HEK293 (cell line): ENCODE measurements around the gene KCNMA1.

Source experiments
- CTCF ChIA-PET: fragments of 350-600 bp; formaldehyde crosslinking; extraction: SDS; loops from one replicate; lab custom pipeline; 2021; ENCODE audit warnings: antibody characterized with exemption; lab: Yijun Ruan, JAX
- POLR2A ChIA-PET: fragments of 300-600 bp; formaldehyde crosslinking; extraction: SDS; loops from one replicate; lab custom pipeline; 2020; ENCODE audit warnings: antibody characterized with exemption, inconsistent platforms; lab: Yijun Ruan, JAX
- H3K27ac ChIP-seq: fragments of 200-500 bp; sonication (Bioruptor generic); 2 replicates; pipeline ENCODE4 v1.5.1; 2014; ENCODE audit warnings: low read depth, low read length, control low read depth, inconsistent platforms; ENCODE audit errors: extremely low read depth
- H3K36me3 ChIP-seq, 2 experiments: fragments of 200-500 bp in 1 of 2; sonication (Bioruptor generic) in 1 of 2; 1 replicate in 1 of 2; 2 replicates in 1 of 2; pipeline ENCODE4 v1.5.1; 2014 to 2017; ENCODE audit warnings: inconsistent platforms in 2 of 2, low read length in 2 of 2; ENCODE audit not compliant: control insufficient read depth in 2 of 2, insufficient read depth in 1 of 2
- H3K4me1 ChIP-seq: fragments of 200-500 bp; sonication (Bioruptor generic); 2 replicates; pipeline ENCODE4 v1.5.1; 2014; ENCODE audit warnings: mild to moderate bottlenecking, low read length, inconsistent platforms; ENCODE audit not compliant: control insufficient read depth, insufficient read depth
- H3K4me3 ChIP-seq: 2 replicates; pipeline ENCODE4 v1.5.1; 2011; ENCODE audit warnings: low read depth, mild to moderate bottlenecking, control low read depth, low read length, moderate library complexity
- H3K9me3 ChIP-seq: fragments of 200-500 bp; sonication (Bioruptor generic); 2 replicates; pipeline ENCODE4 v1.5.1; 2014; ENCODE audit warnings: low read depth, low read length, inconsistent platforms; ENCODE audit not compliant: control insufficient read depth, insufficient read depth
- ATF2 ChIP-seq: fragments of 450-650 bp; formaldehyde crosslinking; IDR thresholded peaks from 2 replicates; pipeline ENCODE4 v1.5.1; 2016; ENCODE audit warnings: missing biosample characterization, missing genetic modification characterization, low read depth
- GLI4 ChIP-seq: fragments of 450-650 bp; formaldehyde crosslinking; IDR thresholded peaks from 2 replicates; pipeline ENCODE4 v1.5.1; 2016; ENCODE audit warnings: missing biosample characterization, missing genetic modification characterization
- GLIS1 ChIP-seq: fragments of 450-650 bp; formaldehyde crosslinking; IDR thresholded peaks from 2 replicates; pipeline ENCODE4 v1.5.1; 2016; ENCODE audit warnings: missing biosample characterization, missing genetic modification characterization
- KLF8 ChIP-seq: fragments of 450-650 bp; formaldehyde crosslinking; IDR thresholded peaks from 2 replicates; pipeline ENCODE4 v1.5.1; 2016; ENCODE audit warnings: missing biosample characterization, missing genetic modification characterization
- MYNN ChIP-seq: fragments of 450-650 bp; formaldehyde crosslinking; IDR thresholded peaks from 2 replicates; pipeline ENCODE4 v1.5.1; 2016; ENCODE audit warnings: missing biosample characterization, missing genetic modification characterization, borderline replicate concordance
- OVOL3 ChIP-seq: fragments of 450-650 bp; formaldehyde crosslinking; IDR thresholded peaks from 2 replicates; pipeline ENCODE4 v1.5.1; 2016; ENCODE audit warnings: missing biosample characterization, missing genetic modification characterization
- PATZ1 ChIP-seq: fragments of 450-650 bp; formaldehyde crosslinking; IDR thresholded peaks from 2 replicates; pipeline ENCODE4 v1.5.1; 2016; ENCODE audit warnings: missing biosample characterization, missing genetic modification characterization
- SP2 ChIP-seq: fragments of 450-650 bp; formaldehyde crosslinking; IDR thresholded peaks from 2 replicates; pipeline ENCODE4 v1.5.1; 2016; ENCODE audit warnings: missing biosample characterization, missing genetic modification characterization
- SP3 ChIP-seq: fragments of 450-650 bp; formaldehyde crosslinking; IDR thresholded peaks from 2 replicates; pipeline ENCODE4 v1.5.1; 2016; ENCODE audit warnings: missing biosample characterization, missing genetic modification characterization
- YY1 ChIP-seq: fragments of 450-650 bp; formaldehyde crosslinking; IDR thresholded peaks from 2 replicates; pipeline ENCODE4 v1.5.1; 2018; ENCODE audit warnings: missing biosample characterization, missing genetic modification characterization
- ZBTB49 ChIP-seq: fragments of 450-650 bp; formaldehyde crosslinking; IDR thresholded peaks from 2 replicates; pipeline ENCODE4 v1.5.1; 2016; ENCODE audit warnings: missing biosample characterization, missing genetic modification characterization, low read depth
- ZBTB7A ChIP-seq: fragments of 450-650 bp; formaldehyde crosslinking; IDR thresholded peaks from 2 replicates; pipeline ENCODE4 v1.5.1; 2016; ENCODE audit warnings: low read depth, missing biosample characterization, missing genetic modification characterization
- ZFP41 ChIP-seq: fragments of 450-650 bp; formaldehyde crosslinking; IDR thresholded peaks from 2 replicates; pipeline ENCODE4 v1.5.1; 2016; ENCODE audit warnings: missing biosample characterization, missing genetic modification characterization, borderline replicate concordance
- ZNF138 ChIP-seq: fragments of 450-650 bp; formaldehyde crosslinking; IDR thresholded peaks from 2 replicates; pipeline ENCODE4 v1.5.1; 2016; ENCODE audit warnings: missing biosample characterization, missing genetic modification characterization, borderline replicate concordance
- ZNF140 ChIP-seq: fragments of 450-650 bp; formaldehyde crosslinking; IDR thresholded peaks from 2 replicates; pipeline ENCODE4 v1.5.1; 2016; ENCODE audit warnings: missing biosample characterization, missing genetic modification characterization
- ZNF16 ChIP-seq: fragments of 450-650 bp; formaldehyde crosslinking; IDR thresholded peaks from 2 replicates; pipeline ENCODE4 v1.5.1; 2016; ENCODE audit warnings: low read depth, missing biosample characterization, missing genetic modification characterization
- ZNF221 ChIP-seq: fragments of 450-650 bp; formaldehyde crosslinking; IDR thresholded peaks from 2 replicates; pipeline ENCODE4 v1.5.1; 2017; ENCODE audit warnings: missing biosample characterization, missing genetic modification characterization, borderline replicate concordance
- ZNF521 ChIP-seq: fragments of 450-650 bp; formaldehyde crosslinking; IDR thresholded peaks from 2 replicates; pipeline ENCODE4 v1.5.1; 2017; ENCODE audit warnings: missing biosample characterization, mild to moderate bottlenecking, missing genetic modification characterization
- ZNF544 ChIP-seq: fragments of 450-650 bp; formaldehyde crosslinking; IDR thresholded peaks from 2 replicates; pipeline ENCODE4 v1.5.0; 2017; ENCODE audit warnings: missing biosample characterization, missing genetic modification characterization
- ZNF548 ChIP-seq: fragments of 450-650 bp; formaldehyde crosslinking; IDR thresholded peaks from 2 replicates; pipeline ENCODE4 v1.5.1; 2016; ENCODE audit warnings: missing biosample characterization, missing genetic modification characterization
- ZNF571 ChIP-seq: fragments of 450-650 bp; formaldehyde crosslinking; IDR thresholded peaks from 2 replicates; pipeline ENCODE4 v1.5.0; 2017; ENCODE audit warnings: missing biosample characterization, missing genetic modification characterization
- ZNF585B ChIP-seq: fragments of 450-650 bp; formaldehyde crosslinking; IDR thresholded peaks from 2 replicates; pipeline ENCODE4 v1.5.1; 2016; ENCODE audit warnings: missing biosample characterization, missing genetic modification characterization
- ZNF624 ChIP-seq: fragments of 450-650 bp; formaldehyde crosslinking; IDR thresholded peaks from 2 replicates; pipeline ENCODE4 v1.5.1; 2017; ENCODE audit warnings: missing biosample characterization, missing genetic modification characterization
- ZNF654 ChIP-seq: fragments of 450-650 bp; formaldehyde crosslinking; IDR thresholded peaks from 2 replicates; pipeline ENCODE4 v1.5.1; 2016; ENCODE audit warnings: low read depth, missing biosample characterization, missing genetic modification characterization
- ZNF664 ChIP-seq: fragments of 450-650 bp; formaldehyde crosslinking; IDR thresholded peaks from 2 replicates; pipeline ENCODE4 v1.5.1; 2016; ENCODE audit warnings: missing biosample characterization, missing genetic modification characterization
- ZNF768 ChIP-seq: fragments of 450-650 bp; formaldehyde crosslinking; IDR thresholded peaks from 2 replicates; pipeline ENCODE4 v1.5.1; 2018; ENCODE audit warnings: missing biosample characterization, mild to moderate bottlenecking, missing genetic modification characterization
- ZNF837 ChIP-seq: fragments of 450-650 bp; formaldehyde crosslinking; IDR thresholded peaks from 2 replicates; pipeline ENCODE4 v1.5.1; 2016; ENCODE audit warnings: missing biosample characterization, missing genetic modification characterization
- ZNF843 ChIP-seq: fragments of 450-650 bp; formaldehyde crosslinking; IDR thresholded peaks from 2 replicates; pipeline ENCODE4 v1.5.1; 2016; ENCODE audit warnings: missing biosample characterization, missing genetic modification characterization
- ZSCAN18 ChIP-seq: fragments of 450-650 bp; formaldehyde crosslinking; IDR thresholded peaks from 2 replicates; pipeline ENCODE4 v1.5.1; 2016; ENCODE audit warnings: missing biosample characterization, missing genetic modification characterization

Gene KCNMA1

GRCh38 chr10:77306666-77307065 is 330.9 kb downstream of the KCNMA1 start:
- ChIA-PET CTCF (interaction anchor here (1.0 kb wide), 1 partner anchor 14 kb away, joined by 3 read pairs; no protein-coding TSS in a partner anchor), POLR2A (no interaction called here)
- Histone ChIP-seq H3K9me3 (no peaks in the 10 kb centered on the region), H3K4me1 (peaks cover 21% of the 10 kb centered on the region), H3K27ac (no peak overlapping the region), H3K36me3 (no peaks in the 10 kb centered on the region), H3K4me3 (no peak overlapping the region)
- no peak for TF ChIP-seq ZNF548 (tag by site-specific recombination)
- TF ChIP-seq YY1 (tag by site-specific recombination) = no peak
- no peak for TF ChIP-seq ZFP41
- no peak for TF ChIP-seq ZNF664
- no peak for TF ChIP-seq ZNF571 (tag by site-specific recombination)
- no peak for TF ChIP-seq MYNN (tag by site-specific recombination)
- no peak for TF ChIP-seq ZBTB49 (tag by site-specific recombination)
- no peak for TF ChIP-seq PATZ1 (tag by site-specific recombination)
- no peak for TF ChIP-seq ZNF140 (tag by site-specific recombination)
- TF ChIP-seq OVOL3 (tag by site-specific recombination) = no peak
- TF ChIP-seq GLIS1 = no peak
- no peak for TF ChIP-seq SP3 (tag by site-specific recombination)
- TF ChIP-seq ZNF654 (tag by site-specific recombination) = no peak
- TF ChIP-seq ZNF843 (tag by site-specific recombination) = no peak

- Histone ChIP-seq H3K9me3 (no peaks in the 10 kb centered on the region), H3K36me3 (no peaks in the 10 kb centered on the region), H3K4me1 (peaks cover 21% of the 10 kb centered on the region), H3K27ac (peak overlapping the region; percentile 68), H3K4me3 (no peak overlapping the region)
- POLR2A ChIA-PET = no interaction called here
- CTCF ChIA-PET = interaction anchor here (1.0 to 1.3 kb wide), 3 partner anchors 9 to 55 kb away, joined by 3 to 6 read pairs (median 4); no protein-coding TSS in a partner anchor
- no peak for TF ChIP-seq ZBTB7A (tag by site-specific recombination)
- no peak for TF ChIP-seq ZNF521 (tag by site-specific recombination)
- no peak for TF ChIP-seq ZNF768 (tag by site-specific recombination)
- no peak for TF ChIP-seq ZSCAN18 (tag by site-specific recombination)
- TF ChIP-seq ZNF544 (tag by site-specific recombination) = no peak
- no peak for TF ChIP-seq ZNF837 (tag by site-specific recombination)
- peak; percentile 97 for TF ChIP-seq ATF2 (tag by site-specific recombination)
- TF ChIP-seq ZNF221 (tag by site-specific recombination) = no peak
- no peak for TF ChIP-seq KLF8 (tag by site-specific recombination)
- no peak for TF ChIP-seq ZNF624 (tag by site-specific recombination)
- no peak for TF ChIP-seq ZNF16
- TF ChIP-seq GLI4 (tag by site-specific recombination) = no peak
- no peak for TF ChIP-seq ZNF138 (tag by site-specific recombination)
- no peak for TF ChIP-seq ZNF548 (tag by site-specific recombination)
- TF ChIP-seq ZNF585B = no peak
- no peak for TF ChIP-seq SP2
These were observed 331.7 kb downstream of the KCNMA1 start for GRCh38 chr10:77305650-77306632.
